ENCODE results near the gene ANO3.

- TF ChIP-seq POLR2A (IDR thresholded peaks at IDR 0.05; ENCODE audit: control extremely low read depth in 1 of 2, low read depth in 2 of 2, low read length in 2 of 2) (no peak), E2F6 (IDR thresholded peaks at IDR 0.05) (no peak), JUND (IDR thresholded peaks at IDR 0.05; ENCODE audit: low read length) (no peak), POLR2AphosphoS5 (IDR thresholded peaks at IDR 0.05; ENCODE audit: low read depth, low read length) (no peak), CTCF (IDR thresholded peaks at IDR 0.05; ENCODE audit: control extremely low read depth in 1 of 3, insufficient read depth in 1 of 3, low read depth in 1 of 3, low read length in 3 of 3) (no peak), EZH2 (IDR thresholded peaks at IDR 0.05; ENCODE audit: low read depth, low read length, severe bottlenecking) (no peak), CREB1 (IDR thresholded peaks at IDR 0.05) (no peak), SAP30 (IDR thresholded peaks at IDR 0.05; ENCODE audit: insufficient read depth, insufficient replicate concordance, low read length) (no peak), GABPA (IDR thresholded peaks at IDR 0.05; ENCODE audit: borderline replicate concordance, insufficient read depth, low read length) (no peak), CBX8 (IDR thresholded peaks at IDR 0.05; ENCODE audit: borderline replicate concordance, low read depth, low read length) (no peak), EGR1 (IDR thresholded peaks at IDR 0.05; ENCODE audit: borderline replicate concordance, low read depth, low read length) (no peak), CHD1 (IDR thresholded peaks at IDR 0.05; ENCODE audit: low read depth, low read length) (no peak), MAFK (IDR thresholded peaks at IDR 0.05; ENCODE audit: low read depth, low read length) (no peak), ATF3 (IDR thresholded peaks at IDR 0.05; ENCODE audit: insufficient read depth, low read depth, low read length) (no peak)
These were observed 209.9 kb downstream of the ANO3 start for GRCh38 chr11:26541870-26542269.
